Left ventricle myocardium inferior (tissue), 1 donor: ENCODE data around the gene SLC39A7. TPM values are rescaled to one million over a fixed set of nuclear protein-coding genes. Genes with fewer than 3 reads are reported as not detected.
A peak's percentile ranks its signal among the peaks of the same experiment; 100 is the strongest.

ENCODE experiments used
- DNase-seq: peaks from one replicate; pipeline ENCODE4 v3.0.0-alpha.2; 2020
- H3K27ac ChIP-seq: fragments of 200-600 bp; replicated peaks from 2 replicates; pipeline ENCODE4 v1.8.0; 2021
- H3K27me3 ChIP-seq: fragments of 200-600 bp; 2 replicates; pipeline ENCODE4 v1.8.0; 2021; ENCODE audit warnings: low read depth
- H3K36me3 ChIP-seq: fragments of 200-600 bp; 2 replicates; pipeline ENCODE4 v1.8.0; 2021
- H3K4me1 ChIP-seq: fragments of 200-600 bp; 2 replicates; pipeline ENCODE4 v1.8.0; 2021
- H3K4me3 ChIP-seq: fragments of 200-600 bp; 2 replicates; pipeline ENCODE4 v1.8.0; 2021; ENCODE audit warnings: mild to moderate bottlenecking, moderate library complexity
- H3K9me3 ChIP-seq: fragments of 200-600 bp; replicated peaks from 2 replicates; pipeline ENCODE4 v1.8.0; 2021
- CTCF ChIP-seq: fragments of 200-600 bp; IDR thresholded peaks from 2 replicates; pipeline ENCODE4 v1.8.0; 2021; ENCODE audit warnings: antibody characterized with exemption, mild to moderate bottlenecking, borderline replicate concordance
- intact Hi-C: fragments of 100-400 bp; cut with micrococcal nuclease; formaldehyde crosslinking; loops from one replicate; pipeline ENCODE4 v1.11.0; 2022
- total RNA-seq: library from RNA; stranded (reverse); fragmentation: NEBNext Ultra II Directional; extraction: Animal tissue kit (Norgen Biotek cat#: 25700); gene quantifications from one replicate; pipeline ENCODE4 v1.2.1, GENCODE V29; 2021
- donor health status: DM: no; HTN: yes; CAD: no; lungs with severe emphysema.

The SLC39A7 gene
- total RNA-seq, 1 donor from 2014 or later = 50.5 TPM

- Histone ChIP-seq H3K27me3 (no peaks in the 10 kb centered on the region), H3K4me3 (peak overlapping the region; percentile 75), H3K27ac (peak overlapping the region; percentile 68), H3K4me1 (peaks cover 31% of the 10 kb centered on the region), H3K9me3 (no peaks in the 10 kb centered on the region), H3K36me3 (peaks cover 23% of the 10 kb centered on the region)
- DNase-seq = no peak
- intact Hi-C loops = no loop called here
- no peak for TF ChIP-seq CTCF
These were observed 12.7 kb downstream of the SLC39A7 start for GRCh38 chr6:33213166-33213988.

- peak overlapping the region; percentile 75 for H3K4me3 ChIP-seq
- H3K4me1 ChIP-seq = peaks cover 25% of the 10 kb centered on the region
- DNase-seq = no peak
- no peak for TF ChIP-seq CTCF
- peak overlapping the region; percentile 68 for H3K27ac ChIP-seq
- H3K36me3 ChIP-seq = peaks cover 23% of the 10 kb centered on the region
- intact Hi-C loops = no loop called here
- peaks cover 3% of the 10 kb centered on the region for H3K27me3 ChIP-seq
- no peaks in the 10 kb centered on the region for H3K9me3 ChIP-seq
These were observed 13.3 kb downstream of the SLC39A7 start for GRCh38 chr6:33213989-33214335.

GRCh38 chr6:33215271-33216116, 14.8 kb downstream of the SLC39A7 start:
- DNase-seq = no peak
- Histone ChIP-seq H3K4me1 (peaks cover 21% of the 10 kb centered on the region), H3K9me3 (no peaks in the 10 kb centered on the region), H3K27me3 (peaks cover 14% of the 10 kb centered on the region), H3K36me3 (peaks cover 14% of the 10 kb centered on the region), H3K27ac (no peak overlapping the region), H3K4me3 (no peak overlapping the region)
- intact Hi-C loops = no loop called here
- no peak for TF ChIP-seq CTCF

GRCh38 chr6:33216117-33216649, 15.5 kb downstream of the SLC39A7 start:
- TF ChIP-seq CTCF = no peak
- Histone ChIP-seq H3K4me3 (no peak overlapping the region), H3K9me3 (no peaks in the 10 kb centered on the region), H3K27me3 (peaks cover 18% of the 10 kb centered on the region), H3K36me3 (peaks cover 9% of the 10 kb centered on the region), H3K27ac (no peak overlapping the region), H3K4me1 (peaks cover 21% of the 10 kb centered on the region)
- intact Hi-C loops = no loop called here
- no peak for DNase-seq

GRCh38 chr6:33217246-33217645, 16.6 kb downstream of the SLC39A7 start:
- intact Hi-C loops = no loop called here
- no peaks in the 10 kb centered on the region for H3K36me3 ChIP-seq
- DNase-seq = no peak

More at GRCh38 chr6:33217246-33217645, 16.6 kb downstream of the SLC39A7 start:
- peaks cover 27% of the 10 kb centered on the region for H3K27me3 ChIP-seq
- no peak for TF ChIP-seq CTCF
- peaks cover 21% of the 10 kb centered on the region for H3K4me1 ChIP-seq
- H3K4me3 ChIP-seq = no peak overlapping the region
- H3K9me3 ChIP-seq = no peaks in the 10 kb centered on the region
- H3K27ac ChIP-seq = no peak overlapping the region
